Activated T-cell treated with anti-CD3 and anti-CD28 coated beads, Interleukin-2, amount 50 U/mL, for 24 hours (primary cell): ENCODE measurements around the gene TSPYL6.
"Not testable (repeated sequence)": the region's sequence is repeated elsewhere in the genome, so short reads cannot be mapped to it uniquely, and the experiment has no call there.

Experiments
- DNase-seq: peaks from one replicate; pipeline ENCODE4 v3.0.0-alpha.2; 2020
- H3K27ac Mint-ChIP-seq: 2 replicates; pipeline ENCODE4 v1.8.0; 2020; ENCODE audit warnings: mild to moderate bottlenecking, mixed read lengths
- H3K27me3 Mint-ChIP-seq: 2 replicates; pipeline ENCODE4 v1.8.0; 2020; ENCODE audit warnings: mixed read lengths
- H3K36me3 Mint-ChIP-seq: 2 replicates; pipeline ENCODE4 v1.8.0; 2020; ENCODE audit warnings: low read depth, mixed read lengths
- H3K4me1 Mint-ChIP-seq: 2 replicates; pipeline ENCODE4 v1.8.0; 2020; ENCODE audit warnings: low read depth, mixed read lengths
- H3K4me3 Mint-ChIP-seq: 2 replicates; pipeline ENCODE4 v1.8.0; 2020; ENCODE audit warnings: mild to moderate bottlenecking, moderate library complexity, mixed read lengths
- H3K9me3 Mint-ChIP-seq: 2 replicates; pipeline ENCODE4 v1.8.0; 2020; ENCODE audit warnings: mixed read lengths

Gene TSPYL6

GRCh38 chr2:54256091-54256694 lies at the start of gene TSPYL6:
Gene TSPYL6 (minus strand): TSS chr2:54256229. CDS start chr2:54256151, 78 bp downstream.
- no peaks in the 10 kb centered on the region for H3K27me3 Mint-ChIP-seq

GRCh38 chr2:54303631-54304030 lies 47.6 kb upstream of the TSPYL6 start:
- H3K4me1 Mint-ChIP-seq, result no peaks in the 10 kb centered on the region
- no peaks in the 10 kb centered on the region for H3K27me3 Mint-ChIP-seq
- no peak overlapping the region for H3K4me3 Mint-ChIP-seq
- H3K27ac Mint-ChIP-seq, result no peak overlapping the region
- no peak for DNase-seq
- H3K36me3 Mint-ChIP-seq, result no peaks in the 10 kb centered on the region
- no peaks in the 10 kb centered on the region for H3K9me3 Mint-ChIP-seq

More at GRCh38 chr2:54256091-54256694, at the start of gene TSPYL6:
- Mint-ChIP-seq H3K27ac (no peak within 1 kb of the TSS), H3K4me3 (no peak within 1 kb of the TSS), H3K9me3 (peaks cover 2% of the 10 kb centered on the region), H3K4me1 (no peaks in the 10 kb centered on the region), H3K36me3 (peaks cover 5% of the 10 kb centered on the region)
- no peak for DNase-seq

- H3K27me3 Mint-ChIP-seq, result no peaks in the 10 kb centered on the region
- H3K4me3 Mint-ChIP-seq, result no peak overlapping the region
- no peak overlapping the region for H3K27ac Mint-ChIP-seq
These were observed 42.5 kb upstream of the TSPYL6 start for GRCh38 chr2:54298514-54298913.

GRCh38 chr2:54295911-54296310 lies 39.9 kb upstream of the TSPYL6 start:
- H3K4me3 Mint-ChIP-seq, result no peak overlapping the region
- no peaks in the 10 kb centered on the region for H3K36me3 Mint-ChIP-seq
- H3K27me3 Mint-ChIP-seq, result no peaks in the 10 kb centered on the region
- H3K27ac Mint-ChIP-seq, result no peak overlapping the region
- no peaks in the 10 kb centered on the region for H3K9me3 Mint-ChIP-seq
- no peaks in the 10 kb centered on the region for H3K4me1 Mint-ChIP-seq
- DNase-seq, result no peak

More at GRCh38 chr2:54298514-54298913, 42.5 kb upstream of the TSPYL6 start:
- no peak for DNase-seq
- H3K36me3 Mint-ChIP-seq, result no peaks in the 10 kb centered on the region
- no peaks in the 10 kb centered on the region for H3K4me1 Mint-ChIP-seq
- H3K9me3 Mint-ChIP-seq, result no peaks in the 10 kb centered on the region

- H3K4me1 Mint-ChIP-seq, H3K4me3 Mint-ChIP-seq, H3K9me3 Mint-ChIP-seq, H3K27ac Mint-ChIP-seq, H3K36me3 Mint-ChIP-seq, DNase-seq, H3K27me3 Mint-ChIP-seq: not testable (repeated sequence)
These were observed 38.6 kb upstream of the TSPYL6 start for GRCh38 chr2:54294665-54295064.

- no peak for DNase-seq
- Mint-ChIP-seq H3K36me3 (no peaks in the 10 kb centered on the region), H3K27ac (no peak overlapping the region), H3K27me3 (no peaks in the 10 kb centered on the region), H3K4me3 (no peak overlapping the region), H3K4me1 (no peaks in the 10 kb centered on the region), H3K9me3 (no peaks in the 10 kb centered on the region)
These were observed 34.5 kb upstream of the TSPYL6 start for GRCh38 chr2:54290356-54291025.

- H3K4me1 Mint-ChIP-seq, result no peaks in the 10 kb centered on the region
- H3K4me3 Mint-ChIP-seq, result no peak overlapping the region
- no peak for DNase-seq
- no peak overlapping the region for H3K27ac Mint-ChIP-seq
- H3K27me3 Mint-ChIP-seq, result no peaks in the 10 kb centered on the region
- no peaks in the 10 kb centered on the region for H3K9me3 Mint-ChIP-seq
- H3K36me3 Mint-ChIP-seq, result no peaks in the 10 kb centered on the region
These were observed 33.9 kb upstream of the TSPYL6 start for GRCh38 chr2:54289917-54290316.

- Mint-ChIP-seq H3K4me3 (no peak overlapping the region), H3K27me3 (no peaks in the 10 kb centered on the region), H3K9me3 (no peaks in the 10 kb centered on the region), H3K36me3 (no peaks in the 10 kb centered on the region), H3K27ac (no peak overlapping the region), H3K4me1 (peaks cover 2% of the 10 kb centered on the region)
- DNase-seq, result no peak
These were observed 31.5 kb upstream of the TSPYL6 start for GRCh38 chr2:54287532-54287931.

- Mint-ChIP-seq H3K9me3 (no peaks in the 10 kb centered on the region), H3K36me3 (no peaks in the 10 kb centered on the region), H3K27ac (no peak overlapping the region), H3K27me3 (no peaks in the 10 kb centered on the region), H3K4me3 (no peak overlapping the region), H3K4me1 (peaks cover 6% of the 10 kb centered on the region)
- DNase-seq, result no peak
These were observed 29.4 kb upstream of the TSPYL6 start for GRCh38 chr2:54285451-54285850.

GRCh38 chr2:54284826-54285225 lies 28.8 kb upstream of the TSPYL6 start:
- H3K4me3 Mint-ChIP-seq, result no peak overlapping the region
- no peaks in the 10 kb centered on the region for H3K9me3 Mint-ChIP-seq
- no peak overlapping the region for H3K27ac Mint-ChIP-seq
- DNase-seq, result no peak
- H3K4me1 Mint-ChIP-seq, result peaks cover 6% of the 10 kb centered on the region
- H3K27me3 Mint-ChIP-seq, result no peaks in the 10 kb centered on the region
- no peaks in the 10 kb centered on the region for H3K36me3 Mint-ChIP-seq

GRCh38 chr2:54279385-54279784 lies 23.4 kb upstream of the TSPYL6 start:
- H3K27ac Mint-ChIP-seq, result no peak overlapping the region
- H3K27me3 Mint-ChIP-seq, result no peaks in the 10 kb centered on the region
- no peaks in the 10 kb centered on the region for H3K9me3 Mint-ChIP-seq
- H3K4me1 Mint-ChIP-seq, result peaks cover 6% of the 10 kb centered on the region
- no peaks in the 10 kb centered on the region for H3K36me3 Mint-ChIP-seq
- DNase-seq, result no peak
- no peak overlapping the region for H3K4me3 Mint-ChIP-seq

- Mint-ChIP-seq H3K4me3 (no peak overlapping the region), H3K27ac (no peak overlapping the region), H3K9me3 (no peaks in the 10 kb centered on the region), H3K36me3 (peaks cover 5% of the 10 kb centered on the region), H3K27me3 (no peaks in the 10 kb centered on the region), H3K4me1 (peaks cover 5% of the 10 kb centered on the region)
- no peak for DNase-seq
These were observed 19.5 kb upstream of the TSPYL6 start for GRCh38 chr2:54275541-54275940.

- Mint-ChIP-seq H3K36me3 (peaks cover 5% of the 10 kb centered on the region), H3K4me3 (no peak overlapping the region), H3K27me3 (no peaks in the 10 kb centered on the region), H3K4me1 (peaks cover 5% of the 10 kb centered on the region), H3K9me3 (no peaks in the 10 kb centered on the region), H3K27ac (no peak overlapping the region)
- DNase-seq, result no peak
These were observed 18.8 kb upstream of the TSPYL6 start for GRCh38 chr2:54274781-54275242.

GRCh38 chr2:54271843-54272627 lies 16.0 kb upstream of the TSPYL6 start:
- no peaks in the 10 kb centered on the region for H3K9me3 Mint-ChIP-seq
- H3K27ac Mint-ChIP-seq, result no peak overlapping the region
- DNase-seq, result no peak
- H3K4me1 Mint-ChIP-seq, result peaks cover 5% of the 10 kb centered on the region
- H3K27me3 Mint-ChIP-seq, result no peaks in the 10 kb centered on the region
- peaks cover 5% of the 10 kb centered on the region for H3K36me3 Mint-ChIP-seq
- H3K4me3 Mint-ChIP-seq, result no peak overlapping the region

- Mint-ChIP-seq H3K27ac (no peak overlapping the region), H3K36me3 (peaks cover 5% of the 10 kb centered on the region), H3K27me3 (no peaks in the 10 kb centered on the region), H3K9me3 (no peaks in the 10 kb centered on the region), H3K4me3 (no peak overlapping the region), H3K4me1 (peaks cover 5% of the 10 kb centered on the region)
- no peak for DNase-seq
These were observed 15.2 kb upstream of the TSPYL6 start for GRCh38 chr2:54271189-54271588.
